ENCODE data around the gene ANKRD63.

The ANKRD63 gene

GRCh38 chr15:40313531-40314398, 30.9 kb upstream of the ANKRD63 start:
- DNase-seq, result no peak

GRCh38 chr15:40312370-40313158, 29.7 kb upstream of the ANKRD63 start:
- DNase-seq, result no peak

GRCh38 chr15:40310993-40311392, 28.1 kb upstream of the ANKRD63 start:
- DNase-seq, result no peak

- DNase-seq, result peak; percentile 34
Measured at GRCh38 chr15:40310001-40310959, 27.4 kb upstream of the ANKRD63 start.

- no peak for DNase-seq
Measured at GRCh38 chr15:40309344-40309862, 26.5 kb upstream of the ANKRD63 start.

GRCh38 chr15:40307421-40308211, 24.8 kb upstream of the ANKRD63 start, which contains the start of gene PLCB2:
PLCB2 (minus strand) TSS chr15:40307935; CDS start chr15:40307672, 263 bp downstream.
- no peak for DNase-seq

GRCh38 chr15:40306908-40307307, 24.0 kb upstream of the ANKRD63 start:
- no peak for DNase-seq

- no peak for DNase-seq
Measured at GRCh38 chr15:40306371-40306770, 23.5 kb upstream of the ANKRD63 start.

- no peak for DNase-seq
Measured at GRCh38 chr15:40305281-40305680, 22.4 kb upstream of the ANKRD63 start.

GRCh38 chr15:40303576-40303975, 20.7 kb upstream of the ANKRD63 start:
- no peak for DNase-seq

GRCh38 chr15:40302981-40303380, 20.1 kb upstream of the ANKRD63 start:
- DNase-seq, result no peak

GRCh38 chr15:40302288-40302886, 19.5 kb upstream of the ANKRD63 start:
- DNase-seq, result no peak

- DNase-seq, result no peak
Measured at GRCh38 chr15:40301467-40302179, 18.8 kb upstream of the ANKRD63 start.

- no peak for DNase-seq
Measured at GRCh38 chr15:40300771-40301170, 17.9 kb upstream of the ANKRD63 start.

- no peak for DNase-seq
Measured at GRCh38 chr15:40300367-40300766, 17.5 kb upstream of the ANKRD63 start.

GRCh38 chr15:40298216-40298935, 15.5 kb upstream of the ANKRD63 start:
- no peak for DNase-seq

GRCh38 chr15:40297356-40297755, 14.5 kb upstream of the ANKRD63 start:
- no peak for DNase-seq

- no peak for DNase-seq
Measured at GRCh38 chr15:40296561-40297230, 13.8 kb upstream of the ANKRD63 start.

Measured in fibroblast of skin of scalp (primary cell).